Measurements from ENCODE around the gene CABP7.

DNA sequence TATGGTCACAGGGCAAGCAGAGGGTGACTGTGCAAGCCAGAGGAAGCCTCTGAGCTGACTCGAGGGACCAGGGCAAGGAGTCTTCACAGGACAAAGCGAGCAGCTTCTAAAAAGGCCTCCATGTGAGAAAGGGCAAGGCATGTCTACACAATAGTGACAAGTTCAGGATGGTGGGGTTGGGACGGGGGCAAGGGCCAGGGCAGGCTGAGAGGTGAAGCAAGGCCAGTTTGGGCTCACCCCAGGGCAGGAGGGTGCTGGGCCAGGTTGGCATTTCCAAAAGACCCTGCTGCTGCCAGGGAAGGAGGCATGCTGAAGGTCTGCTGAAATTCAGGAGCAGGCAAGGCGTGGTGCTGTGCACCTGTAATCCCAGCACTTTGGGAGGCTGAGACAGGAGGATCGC lies 12.3 kb upstream of the CABP7 start:
- TF ChIP-seq CTCF (IDR thresholded peaks at IDR 0.05) = no peak
- no peak for TF ChIP-seq POLR2A (IDR thresholded peaks at IDR 0.05)
